ENCODE measurements around the gene RNF224. TPM values are rescaled to one million over a fixed set of nuclear protein-coding genes. Genes with fewer than 3 reads are reported as not detected.

Gene RNF224
- total RNA-seq, 1 experiment from 2014 or later: 0.30 TPM

GRCh38 chr9:137227853-137228505 lies 677 bp downstream of the RNF224 start:
- Histone ChIP-seq H3K4me1 (ENCODE audit: control insufficient read depth in 1 of 2, insufficient read depth in 2 of 2, low read length in 2 of 2) (peaks cover 44 to 61% of the 10 kb centered on the region in 2 experiments), H2AFZ (ENCODE audit: low read depth, low read length, poor library complexity, severe bottlenecking) (no peak overlapping the region), H3K9ac (ENCODE audit: low read length) (peak overlapping the region; percentile 97; the same call in 1 of the 2 replicates), H3K27me3 (ENCODE audit: insufficient read depth, low read length) (no peaks in the 10 kb centered on the region), H3K4me3 (replicated peaks in 1 of 2; ENCODE audit: low read depth in 1 of 2, low read length in 2 of 2) (peak overlapping the region in 1 of 2 experiments; percentile 48; a peak in 3 of 4 replicates), H3K9me2 (ENCODE audit: insufficient read depth) (no peaks in the 10 kb centered on the region), H3K36me3 (ENCODE audit: control insufficient read depth in 1 of 2, insufficient read depth in 2 of 2, low read length in 2 of 2) (no peaks in the 10 kb centered on the region), H3K4me2 (ENCODE audit: low read length) (peak overlapping the region; percentile 99), H3K9me3 (ENCODE audit: control insufficient read depth in 1 of 2, insufficient read depth in 1 of 2, low read depth in 1 of 2, low read length in 2 of 2) (no peaks in the 10 kb centered on the region), H3K27ac (ENCODE audit: low read depth, low read length) (peak overlapping the region; percentile 88), H4K20me1 (ENCODE audit: insufficient read depth) (no peaks in the 10 kb centered on the region), H3K79me2 (ENCODE audit: insufficient read depth, low read length) (no peaks in the 10 kb centered on the region)
- RAD21 ChIA-PET (ENCODE audit: low non-redundant PET in 1 of 2, low total read pairs in 2 of 2, uncharacterized antibody in 2 of 2, unreplicated experiment in 2 of 2): interaction anchor here (0.6 to 1.9 kb wide), 8 partner anchors 14 to 181 kb away, joined by 3 to 9 read pairs (median 4); partner anchors contain the start of genes ANAPC2 (in 2 of the 2) and SSNA1 (in 2 of the 2)
- POLR2A ChIA-PET: interaction anchor here (0.9 to 2.5 kb wide), 7 partner anchors 9 to 98 kb away, joined by 3 to 16 read pairs (median 3); partner anchors contain the start of genes ANAPC2, SSNA1, TPRN and TUBB4B
- CTCF ChIA-PET: interaction anchor here (0.6 to 4.7 kb wide), 18 partner anchors 9 to 199 kb away, joined by 3 to 43 read pairs (median 6); partner anchors contain the start of genes ANAPC2, LRRC26, SAPCD2 and SSNA1
- ATAC-seq: no peak
- no TSS peak for BruUV-seq (replicated peaks)
- no peak for TF ChIP-seq CTCF (IDR thresholded peaks at IDR 0.05 in 2 of 3, conservative IDR thresholded peaks at IDR 0.05 in 1 of 3; ENCODE audit: borderline replicate concordance in 1 of 3, insufficient read depth in 1 of 3, low read depth in 2 of 3, low read length in 2 of 3)
- TF ChIP-seq ELF1 (IDR thresholded peaks at IDR 0.05; ENCODE audit: borderline replicate concordance, low read depth): no peak
- TF ChIP-seq ZNF274 (IDR thresholded peaks at IDR 0.05; ENCODE audit: low read depth, low read length): no peak
- TF ChIP-seq, protein P1, sequence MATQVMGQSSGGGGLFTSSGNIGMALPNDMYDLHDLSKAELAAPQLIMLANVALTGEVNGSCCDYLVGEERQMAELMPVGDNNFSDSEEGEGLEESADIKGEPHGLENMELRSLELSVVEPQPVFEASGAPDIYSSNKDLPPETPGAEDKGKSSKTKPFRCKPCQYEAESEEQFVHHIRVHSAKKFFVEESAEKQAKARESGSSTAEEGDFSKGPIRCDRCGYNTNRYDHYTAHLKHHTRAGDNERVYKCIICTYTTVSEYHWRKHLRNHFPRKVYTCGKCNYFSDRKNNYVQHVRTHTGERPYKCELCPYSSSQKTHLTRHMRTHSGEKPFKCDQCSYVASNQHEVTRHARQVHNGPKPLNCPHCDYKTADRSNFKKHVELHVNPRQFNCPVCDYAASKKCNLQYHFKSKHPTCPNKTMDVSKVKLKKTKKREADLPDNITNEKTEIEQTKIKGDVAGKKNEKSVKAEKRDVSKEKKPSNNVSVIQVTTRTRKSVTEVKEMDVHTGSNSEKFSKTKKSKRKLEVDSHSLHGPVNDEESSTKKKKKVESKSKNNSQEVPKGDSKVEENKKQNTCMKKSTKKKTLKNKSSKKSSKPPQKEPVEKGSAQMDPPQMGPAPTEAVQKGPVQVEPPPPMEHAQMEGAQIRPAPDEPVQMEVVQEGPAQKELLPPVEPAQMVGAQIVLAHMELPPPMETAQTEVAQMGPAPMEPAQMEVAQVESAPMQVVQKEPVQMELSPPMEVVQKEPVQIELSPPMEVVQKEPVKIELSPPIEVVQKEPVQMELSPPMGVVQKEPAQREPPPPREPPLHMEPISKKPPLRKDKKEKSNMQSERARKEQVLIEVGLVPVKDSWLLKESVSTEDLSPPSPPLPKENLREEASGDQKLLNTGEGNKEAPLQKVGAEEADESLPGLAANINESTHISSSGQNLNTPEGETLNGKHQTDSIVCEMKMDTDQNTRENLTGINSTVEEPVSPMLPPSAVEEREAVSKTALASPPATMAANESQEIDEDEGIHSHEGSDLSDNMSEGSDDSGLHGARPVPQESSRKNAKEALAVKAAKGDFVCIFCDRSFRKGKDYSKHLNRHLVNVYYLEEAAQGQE (IDR thresholded peaks at IDR 0.05; ENCODE audit: low read depth): no peak
- no peak for TF ChIP-seq SRF (IDR thresholded peaks at IDR 0.05; ENCODE audit: low read depth)
- intact Hi-C loops (cut with micrococcal nuclease): loop anchor here (1.0 to 10.0 kb wide), 4 partner anchors 41 to 443 kb away; partner anchors contain the start of genes ANAPC2, NPDC1 and SSNA1
- DNase-seq (ENCODE audit: low read depth, low spot score): no peak

All from HCT116 (cell line).